Measurements from ENCODE around the gene KATNAL2.

- TF ChIP-seq POLR2AphosphoS5 (IDR thresholded peaks at IDR 0.05; ENCODE audit: low read depth, low read length) (no peak), POLR2A (IDR thresholded peaks at IDR 0.05; ENCODE audit: low read depth, low read length) (no peak), TAF1 (IDR thresholded peaks at IDR 0.05; ENCODE audit: borderline replicate concordance, low read depth, low read length) (no peak)
Observed at GRCh38 chr18:47040982-47041381, 123.6 kb downstream of the KATNAL2 start.
